Dermis microvascular lymphatic vessel endothelial cell (primary cell): Measurements from ENCODE around the gene SLMAP. TPM values are rescaled to one million over a fixed set of nuclear protein-coding genes. Genes with fewer than 3 reads are reported as not detected.
"Not testable (repeated sequence)": the region's sequence is repeated elsewhere in the genome, so short reads cannot be mapped to it uniquely, and the experiment has no call there.

ENCODE experiments used
- DNase-seq, 2 donors: peaks; one replicate each; pipeline versions ENCODE4 v3.0.0 to v3.0.0-alpha.2; 2010; ENCODE audit warnings: low read depth in 2 of 2
- total RNA-seq: library from RNA; depleted of rRNA; stranded (reverse); fragments of >200 nt; gene quantifications from 2 replicates; pipeline ENCODE4 v1.2.1, GENCODE V29; 2014

Gene SLMAP
- total RNA-seq, 1 donor from 2014 or later: 29.5 TPM

DNA sequence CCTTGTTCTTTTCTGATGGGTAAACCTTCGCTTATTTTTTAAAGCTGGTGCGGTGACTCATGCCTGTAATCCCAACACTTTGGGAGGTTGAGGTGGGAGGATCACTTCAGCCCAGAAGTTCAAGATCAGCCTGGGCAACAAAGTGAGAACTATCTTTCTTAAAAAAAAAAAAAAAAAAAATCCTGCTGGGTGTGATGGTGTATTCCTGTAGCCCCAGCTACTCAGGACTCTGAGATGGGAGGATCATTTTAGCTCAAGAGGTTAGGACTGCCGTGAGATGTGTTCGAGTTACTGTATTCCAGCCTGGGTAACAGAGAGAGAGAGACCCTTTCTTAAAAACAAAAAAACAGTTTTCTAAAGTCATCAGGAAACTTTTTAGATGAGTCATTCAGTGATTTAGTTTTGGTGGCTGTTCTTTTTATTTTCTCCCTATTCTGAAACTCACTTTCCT, 37.7 kb downstream of the SLMAP start:
- no peak for DNase-seq

DNA sequence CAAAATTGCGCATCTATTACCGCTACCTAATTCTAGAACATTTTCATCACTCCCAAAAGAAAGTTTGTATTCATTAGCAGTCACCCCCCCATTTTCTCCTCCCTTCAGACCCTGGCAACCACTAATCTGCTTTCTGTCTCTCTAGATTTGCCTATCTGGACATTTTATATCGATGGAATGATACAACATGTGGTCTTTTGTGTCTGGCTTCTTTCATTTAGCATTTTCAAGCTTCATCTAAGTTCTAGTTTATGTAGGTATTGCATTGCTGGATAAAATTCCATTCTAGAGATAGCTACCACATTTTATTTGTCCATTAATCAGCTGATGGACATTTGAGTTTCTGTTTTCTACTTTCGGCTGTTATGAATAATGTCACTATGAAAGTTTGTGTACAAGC, 38.4 kb downstream of the SLMAP start:
- no peak for DNase-seq

DNA sequence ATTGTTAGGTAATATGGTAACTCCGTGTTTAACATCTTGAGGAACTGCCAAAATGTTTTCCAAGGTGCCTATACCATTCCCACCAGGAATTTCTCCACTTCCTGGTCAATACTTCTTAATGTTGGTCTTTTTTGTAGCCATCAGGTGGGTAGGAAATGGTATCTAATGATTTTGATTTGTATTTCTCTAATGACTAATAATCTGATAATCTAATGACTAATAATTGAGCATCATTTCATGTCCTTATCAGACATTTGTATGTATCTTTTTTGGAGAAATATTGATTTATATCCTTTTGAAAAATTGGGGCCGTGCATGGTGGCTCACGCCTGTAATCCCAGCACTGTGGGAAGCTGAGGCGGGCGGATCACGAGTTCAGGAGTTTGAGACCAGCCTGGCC, 38.8 kb downstream of the SLMAP start:
- DNase-seq: no peak

DNA sequence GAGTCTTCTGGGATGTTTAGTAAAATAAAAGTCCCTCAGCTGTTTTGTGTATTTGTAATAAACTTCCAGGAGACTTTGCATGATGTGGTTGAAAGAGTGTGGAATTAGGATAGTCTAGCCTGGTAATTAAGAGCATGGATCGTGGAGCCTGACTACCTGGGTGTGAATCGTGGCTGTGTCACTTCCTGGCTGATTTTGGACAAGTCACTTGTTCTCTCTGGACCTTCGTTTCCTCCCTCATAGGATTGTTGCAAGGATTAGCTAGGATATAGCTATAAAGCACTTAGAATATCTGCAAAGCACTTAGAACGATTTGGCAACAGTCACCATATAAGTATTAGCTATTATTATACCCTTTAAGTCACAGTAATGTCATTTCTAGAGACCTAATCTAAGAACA, 40.2 kb downstream of the SLMAP start:
- DNase-seq: peak in 1 of 2 donors; percentile 19

DNA sequence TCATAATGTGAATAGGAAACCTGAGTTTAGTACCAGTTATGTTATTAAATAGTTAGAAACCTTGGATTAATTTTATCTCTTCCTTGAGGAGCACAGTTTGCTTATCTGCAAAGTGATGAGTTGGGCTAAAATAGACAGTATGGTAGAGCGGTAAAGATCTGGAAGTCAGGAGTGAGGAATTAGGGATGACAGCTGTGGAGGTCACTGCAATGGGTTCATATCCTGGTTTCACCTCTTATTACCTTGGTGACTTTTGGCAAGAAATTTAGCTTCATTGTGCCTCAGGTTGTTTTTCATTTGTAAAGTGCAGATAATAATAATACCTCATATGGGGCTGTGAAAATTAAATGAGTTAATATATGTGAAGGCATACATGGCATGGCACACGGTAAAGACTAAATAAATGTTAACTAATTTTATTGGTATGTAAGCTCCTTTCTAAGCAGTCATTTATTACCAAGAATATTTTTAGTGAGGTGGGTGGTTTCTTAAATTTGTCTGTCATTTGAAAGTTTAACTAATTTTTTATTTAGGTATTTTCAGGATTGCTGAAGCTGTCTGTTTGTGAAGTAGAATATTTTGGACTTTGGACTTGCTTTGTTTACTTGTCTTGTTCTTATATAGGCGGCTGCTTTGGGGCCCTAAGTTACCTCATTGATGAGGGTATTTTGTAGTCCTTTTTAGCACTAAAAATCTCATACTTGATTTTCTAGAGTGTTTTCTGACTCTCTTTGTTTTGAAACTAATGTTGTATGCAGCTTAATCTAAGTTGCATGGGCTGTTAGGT, 41.8 kb downstream of the SLMAP start:
- DNase-seq: no peak

DNA sequence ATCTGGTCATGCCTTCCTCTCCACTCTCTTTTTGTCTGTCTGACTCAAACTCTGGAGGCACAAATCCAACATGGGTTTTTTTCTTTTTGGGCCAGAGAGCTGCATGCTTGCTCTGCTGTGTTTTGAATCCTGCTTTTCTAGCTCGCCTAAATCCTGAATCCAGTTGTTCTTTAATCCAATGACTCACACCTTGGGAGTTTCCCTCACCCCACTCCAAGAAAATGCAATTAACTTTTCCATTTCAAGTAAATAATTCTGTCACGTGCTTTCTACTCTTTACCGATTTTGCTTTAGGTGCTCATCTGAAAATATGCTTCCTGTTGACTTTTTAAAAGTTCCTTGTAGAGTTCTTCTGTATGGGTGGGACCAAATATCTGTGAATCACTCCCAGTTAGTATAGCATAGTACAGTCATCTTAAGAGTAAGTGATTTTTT, 47.6 kb downstream of the SLMAP start:
- peak; percentile 33 to 83 for DNase-seq

DNA sequence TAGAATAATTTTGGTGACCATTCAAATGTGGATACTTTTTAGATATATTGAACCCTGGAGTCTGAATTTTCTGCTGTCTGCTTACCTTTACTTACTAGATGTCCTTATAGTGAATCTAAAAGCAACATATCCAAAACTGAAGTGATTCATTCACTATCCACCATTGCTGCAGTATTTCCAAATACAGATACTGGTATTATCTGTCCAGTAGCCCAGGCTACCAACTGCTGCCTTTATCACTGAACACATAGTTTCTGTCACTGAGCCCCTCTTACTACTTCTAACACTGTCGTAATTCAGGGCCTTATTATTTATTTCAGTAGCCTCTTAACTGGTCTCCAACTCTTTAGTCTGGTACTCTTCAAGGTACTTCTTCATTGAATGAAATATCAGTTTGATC, 49.2 kb downstream of the SLMAP start:
- no peak for DNase-seq

DNA sequence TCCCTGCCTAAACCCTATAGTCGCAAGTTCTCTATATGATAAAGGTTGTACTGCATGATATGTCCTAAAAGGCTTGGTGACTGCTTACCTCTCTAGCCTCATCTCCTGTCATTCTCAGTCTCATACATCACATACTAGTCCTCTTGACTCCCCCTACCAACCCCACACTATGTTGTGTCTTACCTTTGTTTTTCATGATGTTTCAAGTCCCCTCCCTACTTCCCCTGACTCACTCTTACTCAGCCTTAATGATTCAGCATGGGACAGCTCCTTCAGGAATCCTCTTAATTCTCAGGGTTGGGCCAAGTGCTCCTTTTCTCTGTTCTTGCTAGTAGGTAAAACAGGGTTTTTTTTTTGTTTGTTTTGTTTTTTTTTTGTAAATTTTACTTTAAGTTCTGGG, 49.6 kb downstream of the SLMAP start:
- DNase-seq: peak in 1 of 2 donors; percentile 76

DNA sequence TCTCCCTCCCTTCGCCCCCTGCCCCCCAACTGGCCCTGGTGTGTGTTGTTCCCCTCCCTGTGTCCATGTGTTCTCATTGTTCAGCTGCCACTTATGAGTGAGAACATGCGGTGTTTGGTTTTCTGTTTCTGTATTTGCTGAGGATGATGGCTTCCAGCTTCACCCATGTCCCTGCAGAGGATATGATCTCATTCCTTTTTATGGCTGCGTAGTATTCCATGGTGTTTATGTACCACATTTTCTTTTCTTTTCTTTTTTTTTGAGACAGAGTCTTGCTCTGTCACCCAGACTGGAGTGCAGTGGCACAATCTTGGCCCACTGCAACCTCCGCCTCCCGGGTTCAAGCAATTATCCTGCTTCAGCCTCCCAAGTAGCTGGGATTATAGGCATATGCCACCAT, 50.1 kb downstream of the SLMAP start:
- not testable (repeated sequence) for DNase-seq

DNA sequence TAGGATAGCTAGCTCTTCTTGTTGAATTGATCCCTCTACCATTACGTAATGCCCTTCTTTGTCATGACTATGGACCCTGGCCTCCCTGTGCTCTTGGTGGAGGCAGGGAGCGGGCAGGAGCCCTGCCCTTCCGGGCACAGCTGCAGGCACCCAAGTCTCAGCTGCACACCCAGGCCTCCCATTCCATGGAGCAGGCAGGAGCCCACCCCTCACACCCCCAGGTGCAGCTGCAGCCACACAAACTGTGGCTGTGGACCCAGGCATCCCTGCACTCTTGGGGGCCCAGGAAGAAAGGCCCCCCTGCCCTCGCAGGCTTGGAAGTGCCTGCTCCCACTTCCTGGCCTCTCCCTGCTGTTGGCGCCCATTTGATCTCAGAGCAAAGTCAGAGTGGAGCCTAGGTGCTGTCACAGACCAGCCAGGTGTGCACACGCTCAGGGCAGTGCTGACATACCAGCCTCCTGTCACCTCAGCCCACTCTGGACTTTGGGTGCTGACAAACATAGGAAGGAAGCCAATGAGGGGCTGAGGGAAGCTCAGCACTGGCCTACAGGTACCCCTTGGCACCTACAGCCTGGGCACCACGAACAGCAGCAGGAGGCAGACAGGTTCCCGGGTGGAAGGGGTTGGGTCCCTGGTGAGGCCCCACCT, 53.0 kb downstream of the SLMAP start:
- no peak for DNase-seq

DNA sequence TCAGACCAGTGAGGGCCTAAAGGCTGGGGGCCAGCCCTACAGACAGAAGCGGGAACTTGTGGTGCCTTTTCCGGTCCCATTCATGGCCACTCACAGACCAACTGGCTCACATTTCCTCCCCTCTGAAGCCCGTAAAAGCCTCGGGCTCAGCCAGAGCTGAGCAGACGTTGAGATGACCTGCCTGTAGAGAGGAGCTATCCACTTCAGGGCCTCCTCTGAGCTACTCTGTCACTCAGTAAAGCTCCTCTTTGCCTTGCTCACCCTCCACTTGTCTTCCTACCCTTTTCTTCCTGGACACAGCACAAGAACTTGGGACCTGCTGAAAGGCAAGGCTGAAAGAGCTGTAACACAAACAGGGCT, 53.5 kb downstream of the SLMAP start:
- DNase-seq: no peak

DNA sequence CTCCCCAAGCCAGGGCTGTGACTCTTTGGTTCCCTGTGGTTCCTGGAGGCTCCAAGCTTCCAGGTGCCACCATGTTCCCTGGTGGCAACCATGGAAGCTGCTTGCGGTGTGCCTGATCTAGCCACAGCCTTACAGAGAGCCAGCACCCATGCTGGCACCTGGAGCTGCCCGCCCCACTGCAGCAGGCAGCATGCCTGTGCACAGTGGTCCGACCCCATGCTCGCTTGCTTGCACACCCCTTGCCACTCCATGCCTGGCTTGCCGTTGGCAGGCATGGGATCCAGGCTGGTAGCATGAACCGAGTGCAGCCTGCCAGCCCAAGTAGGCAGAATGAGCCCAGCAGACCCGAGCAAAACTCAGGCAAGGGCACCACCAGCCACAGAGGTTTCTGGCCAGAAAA, 53.9 kb downstream of the SLMAP start:
- DNase-seq: no peak

DNA sequence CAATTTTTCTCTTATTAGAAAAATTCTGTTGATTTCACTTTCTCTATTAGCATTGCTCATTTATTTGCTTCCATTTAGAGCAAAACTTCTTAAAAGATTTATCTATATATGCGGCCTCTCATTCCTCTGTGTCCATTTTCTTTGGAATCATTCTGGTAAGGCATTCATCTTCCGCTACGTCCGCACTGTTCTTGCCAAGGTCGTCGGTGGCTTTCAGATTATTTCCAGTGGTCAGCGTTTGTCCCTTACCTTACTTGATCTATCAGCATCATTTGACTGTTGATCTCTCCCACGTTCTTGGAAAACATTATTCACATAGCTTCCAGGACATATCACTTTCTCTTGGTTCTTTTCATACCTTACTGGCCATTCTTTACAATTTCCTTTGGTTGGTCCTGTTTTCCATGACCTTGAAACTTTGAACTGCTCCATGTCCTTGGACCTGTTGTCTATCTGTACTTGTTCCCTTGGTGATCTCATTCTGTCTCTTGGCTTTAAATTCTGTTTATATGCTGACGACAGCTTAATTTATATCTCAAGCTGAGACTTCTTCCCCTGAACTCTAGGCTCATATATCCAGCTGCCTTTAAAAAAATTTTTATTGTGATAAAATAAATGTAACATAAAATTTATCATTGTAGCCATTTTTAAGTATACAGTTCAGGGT, 54.5 kb downstream of the SLMAP start:
- no peak for DNase-seq

DNA sequence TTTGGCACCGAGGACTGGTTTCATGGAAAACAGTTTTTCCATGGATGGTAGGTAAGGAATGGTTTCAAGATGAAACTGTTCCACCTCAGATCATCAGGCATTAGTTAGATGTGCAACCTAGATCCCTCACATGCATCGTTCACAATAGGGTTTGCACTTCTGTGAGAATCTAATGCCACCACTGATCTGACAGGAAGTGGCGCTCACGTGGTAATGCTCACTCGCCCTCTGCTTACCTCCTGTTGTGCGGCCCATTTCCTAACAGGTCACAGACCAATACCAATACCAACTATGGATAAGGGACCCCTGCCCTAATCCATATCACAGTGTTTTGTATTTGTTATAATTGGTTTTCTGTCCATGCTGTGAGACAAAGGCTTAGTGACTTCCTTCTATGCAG, 58.9 kb downstream of the SLMAP start:
- DNase-seq: no peak

DNA sequence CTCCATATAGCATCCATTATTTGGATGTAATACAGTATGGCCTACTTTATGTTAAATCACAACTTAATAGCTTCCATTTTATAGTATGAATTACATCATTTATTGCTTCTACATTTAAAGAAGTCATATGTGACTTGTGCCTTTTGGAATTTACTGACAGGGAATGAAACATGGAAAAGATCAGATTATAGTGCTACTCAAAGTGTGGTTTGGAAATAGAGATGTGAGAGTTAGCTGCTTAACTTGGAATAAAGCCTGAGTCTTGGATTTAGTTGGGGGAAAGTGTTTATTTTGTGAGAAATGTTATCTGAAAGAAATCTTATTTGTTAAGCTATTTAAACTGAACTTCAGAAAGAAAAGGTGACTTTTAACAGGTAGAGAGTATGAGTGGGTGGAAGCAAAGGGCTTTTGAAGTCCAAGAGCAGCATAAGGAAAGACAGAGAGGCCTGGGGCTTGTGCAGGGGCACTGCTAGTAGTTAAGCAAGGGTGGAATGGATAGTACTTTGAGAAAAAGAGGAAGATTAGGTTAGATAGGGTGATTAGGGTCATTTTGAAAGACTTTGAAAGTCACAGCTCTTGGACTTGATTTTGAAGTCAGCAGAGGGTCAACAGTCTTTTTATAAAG, 60.5 kb downstream of the SLMAP start:
- DNase-seq: no peak

DNA sequence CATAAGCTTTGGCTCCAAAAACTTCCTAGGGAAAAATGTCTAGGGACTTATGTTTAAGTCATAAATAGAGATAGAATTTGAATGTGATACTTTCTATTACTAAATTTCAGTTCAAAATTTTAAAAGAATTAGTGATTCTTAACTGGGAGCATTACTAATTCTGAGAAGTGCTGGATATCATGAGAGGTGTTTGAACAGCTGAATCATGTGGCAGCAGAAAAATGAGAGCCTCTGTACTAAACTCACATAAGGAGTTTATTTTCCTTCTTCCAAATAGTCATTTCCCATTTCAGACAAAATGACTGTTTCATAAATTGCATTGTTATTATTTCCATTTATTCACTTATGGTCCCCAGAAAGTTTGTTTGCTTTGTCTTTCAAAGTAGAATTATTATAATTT, 62.7 kb downstream of the SLMAP start:
- DNase-seq: no peak

DNA sequence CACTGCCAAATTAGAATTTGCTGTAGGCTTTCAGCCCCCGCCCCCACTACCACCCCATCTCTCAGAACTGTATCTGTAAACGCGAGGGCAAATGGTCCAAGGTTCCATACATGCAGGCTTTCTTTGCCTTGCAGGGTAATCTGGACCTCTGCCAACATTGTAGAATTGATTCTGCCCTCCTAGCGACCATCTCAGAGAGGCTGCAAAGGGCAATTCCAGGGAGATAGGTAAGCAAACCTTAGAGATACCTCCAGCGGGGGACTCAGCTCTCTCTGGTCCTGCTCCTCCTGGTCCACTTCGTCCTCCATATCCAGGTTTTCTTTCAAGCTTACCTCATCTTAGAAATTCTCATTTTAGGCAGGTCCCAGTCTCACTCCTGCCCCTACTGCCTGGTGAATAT, 64.4 kb downstream of the SLMAP start:
- no peak for DNase-seq

DNA sequence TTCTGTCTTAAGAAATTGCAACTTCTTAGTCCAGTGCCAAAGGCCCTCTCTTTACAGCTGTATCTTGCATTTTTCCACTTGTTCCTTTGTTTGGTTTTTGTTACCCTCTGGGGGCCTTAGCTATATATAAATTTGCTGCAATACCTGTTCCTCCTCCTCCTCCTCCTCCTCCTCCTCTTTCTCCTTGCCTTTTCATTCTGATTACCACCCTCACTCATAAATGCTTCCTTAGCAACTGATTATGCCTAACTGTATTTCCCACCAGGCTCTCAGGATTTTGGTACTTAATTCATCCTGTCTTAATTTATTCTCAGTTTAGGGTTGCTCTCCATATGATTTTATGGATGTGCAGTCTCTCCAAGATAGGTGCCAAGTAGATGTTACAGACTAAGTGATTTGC, 65.7 kb downstream of the SLMAP start:
- no peak for DNase-seq

DNA sequence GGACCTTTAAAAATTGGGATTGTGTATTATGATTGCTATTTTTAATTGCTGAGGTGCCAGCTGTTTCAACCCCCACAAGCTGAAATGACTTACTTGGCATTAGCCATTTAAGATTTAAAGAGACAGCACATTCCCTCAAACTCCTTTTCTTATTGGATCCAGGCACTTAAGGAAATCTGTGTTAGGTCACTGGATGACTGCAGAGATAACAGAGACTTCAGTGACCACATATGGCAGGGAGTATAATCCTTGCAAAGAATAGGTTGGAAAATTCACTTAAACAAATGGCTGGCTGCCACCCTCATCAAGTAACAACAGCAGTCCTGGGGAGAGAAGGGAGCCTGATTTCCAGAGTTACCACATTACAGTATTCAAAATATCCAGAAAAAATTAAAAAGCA, 66.6 kb downstream of the SLMAP start:
- no peak for DNase-seq

DNA sequence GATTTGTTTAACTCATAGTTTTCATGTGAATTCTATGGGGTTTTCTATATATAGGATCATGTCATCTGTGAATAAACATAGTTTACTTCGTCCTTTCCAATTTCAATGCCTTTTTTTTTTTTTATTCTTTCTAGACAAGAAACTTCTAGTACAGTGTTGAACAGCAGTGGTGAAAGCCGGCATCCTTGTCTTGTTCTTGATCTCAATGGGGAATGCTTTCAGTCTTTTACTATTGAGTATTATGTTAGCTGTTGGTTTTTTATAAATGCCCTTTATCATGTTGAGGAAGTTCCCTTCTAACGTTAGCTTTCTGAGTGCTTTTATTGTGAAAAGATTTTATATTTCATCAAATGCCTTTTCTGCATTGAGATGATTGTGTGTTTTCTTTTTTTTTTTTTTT, 69.0 kb downstream of the SLMAP start:
- DNase-seq: no peak

DNA sequence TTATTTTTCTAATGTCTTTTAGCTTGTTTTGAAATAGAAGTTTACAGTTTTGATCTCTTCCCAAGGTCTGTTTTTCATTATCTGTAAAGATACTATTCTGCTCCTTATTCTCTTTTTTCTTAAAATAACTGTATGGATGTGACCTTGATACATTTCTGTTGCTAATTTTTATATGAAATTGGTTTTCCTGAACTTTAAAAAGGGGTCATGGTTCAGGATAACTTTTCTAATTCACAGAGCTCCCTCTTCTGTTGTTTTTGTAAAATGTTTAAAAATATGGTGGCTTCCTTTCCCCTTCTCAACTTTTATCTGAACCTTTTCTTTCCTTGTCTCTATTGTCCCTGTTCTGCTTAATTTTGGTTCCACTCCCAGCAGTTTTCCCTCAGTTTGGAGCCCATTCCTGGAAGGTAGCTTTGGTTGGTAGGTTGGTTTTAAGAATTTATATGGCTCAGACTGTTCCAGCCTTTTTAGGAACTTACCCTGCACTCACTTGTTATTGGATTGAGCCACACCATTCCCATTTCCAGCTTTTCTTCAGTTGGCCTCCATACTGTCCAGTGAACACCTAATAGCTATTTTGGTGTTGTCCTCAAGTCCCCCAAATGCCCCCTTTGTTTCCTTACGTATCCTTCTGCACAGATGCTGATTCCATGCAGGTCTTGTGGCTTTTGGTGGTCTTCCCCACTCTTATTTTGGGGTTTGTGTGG, 70.3 kb downstream of the SLMAP start:
- DNase-seq: peak in 1 of 2 donors; percentile 6
